Measurements from ENCODE around the gene KCNN2.

GRCh38 chr5:114362977-114363761 lies 1.3 kb downstream of the KCNN2 start:
- TF ChIP-seq CTCF (conservative IDR thresholded peaks at IDR 0.05 in 1 of 2, IDR thresholded peaks at IDR 0.05 in 1 of 2; ENCODE audit: low read depth in 1 of 2, low read length in 2 of 2): no peak
- no peak for TF ChIP-seq EZH2 (IDR thresholded peaks at IDR 0.05; ENCODE audit: low read length, missing control alignments)

Measured in fibroblast of lung (primary cell).